SK-N-SH (cell line): Measurements from ENCODE around the gene RNFT2.

ENCODE experiments used
- CTCF ChIP-seq: fragments of 200-600 bp; sonication (generic); IDR thresholded peaks from 2 replicates; pipeline ENCODE4 v1.6.1; 2017; ENCODE audit warnings: antibody characterized with exemption, mild to moderate bottlenecking, moderate library complexity
- EP300 ChIP-seq, 2 experiments: IDR thresholded peaks; 2 replicates each; pipeline versions ENCODE4 v1.4.0 to v1.6.1; 2012; ENCODE audit warnings: borderline replicate concordance in 1 of 2, low read depth in 1 of 2, low read length in 1 of 2
- EZH2phosphoT487 ChIP-seq: fragments of 200-600 bp; sonication (generic); IDR thresholded peaks from 2 replicates; pipeline ENCODE4 v1.6.1; 2017; ENCODE audit warnings: low read depth, mixed run types, mild to moderate bottlenecking, antibody characterized with exemption, moderate library complexity, borderline replicate concordance
- FOXJ3 ChIP-seq: sonication (generic); formaldehyde crosslinking; IDR thresholded peaks from 2 replicates; pipeline ENCODE4 v1.5.1; 2020; ENCODE audit warnings: mild to moderate bottlenecking, missing genetic modification reagents
- FOXM1 ChIP-seq: IDR thresholded peaks from 2 replicates; pipeline ENCODE4 v1.4.0; 2012; ENCODE audit warnings: low read depth, mild to moderate bottlenecking
- MAX ChIP-seq: IDR thresholded peaks from 2 replicates; pipeline ENCODE4 v1.4.0; 2012; ENCODE audit warnings: low read depth
- RAD21 ChIP-seq: IDR thresholded peaks from 2 replicates; pipeline ENCODE4 v1.6.1; 2012; ENCODE audit warnings: mild to moderate bottlenecking, low read length
- RCOR1 ChIP-seq: fragments of 150-350 bp; IDR thresholded peaks from 2 replicates; pipeline ENCODE4 v1.6.1; 2017; ENCODE audit warnings: antibody characterized with exemption, low read length
- RFX5 ChIP-seq: IDR thresholded peaks from 2 replicates; pipeline ENCODE4 v1.6.1; 2012; ENCODE audit warnings: mild to moderate bottlenecking, improper control_type of control experiment, low read length
- SMC3 ChIP-seq: IDR thresholded peaks from 2 replicates; pipeline ENCODE4 v1.6.1; 2012; ENCODE audit warnings: low read depth, low read length, improper control_type of control experiment
- TAF1 ChIP-seq: IDR thresholded peaks from 2 replicates; pipeline ENCODE4 v1.6.1; 2012; ENCODE audit warnings: low read depth, mild to moderate bottlenecking, low read length, moderate library complexity, borderline replicate concordance
- TCF12 ChIP-seq: IDR thresholded peaks from 2 replicates; pipeline ENCODE4 v1.4.0; 2012
- USF1 ChIP-seq: IDR thresholded peaks from 2 replicates; pipeline ENCODE4 v1.4.0; 2012; ENCODE audit warnings: low read depth, borderline replicate concordance
- USF2 ChIP-seq: fragments of 150-350 bp; IDR thresholded peaks from 2 replicates; pipeline ENCODE4 v1.6.1; 2017; ENCODE audit warnings: antibody characterized with exemption, low read length, low read depth, borderline replicate concordance

GRCh38 chr12:116856729-116857128 lies 118.6 kb downstream of the RNFT2 start:
- TF ChIP-seq MAX = no peak
- TF ChIP-seq CTCF = no peak
- no peak for TF ChIP-seq SMC3
- TF ChIP-seq RFX5 = no peak
- TF ChIP-seq RCOR1 = no peak
- no peak for TF ChIP-seq EP300 (IDR thresholded peaks at IDR 0.05; ENCODE audit: borderline replicate concordance in 1 of 2, low read depth in 1 of 2, low read length in 1 of 2)
- TF ChIP-seq EZH2phosphoT487 = no peak
- TF ChIP-seq USF1 = no peak
- no peak for TF ChIP-seq TAF1
- TF ChIP-seq USF2 = no peak
- no peak for TF ChIP-seq RAD21
- no peak for TF ChIP-seq FOXJ3 (CRISPR knock-in tag)
- TF ChIP-seq TCF12 = no peak
- TF ChIP-seq FOXM1 = no peak
